ENCODE measurements around the gene CNNM2.

Gene CNNM2

DNA sequence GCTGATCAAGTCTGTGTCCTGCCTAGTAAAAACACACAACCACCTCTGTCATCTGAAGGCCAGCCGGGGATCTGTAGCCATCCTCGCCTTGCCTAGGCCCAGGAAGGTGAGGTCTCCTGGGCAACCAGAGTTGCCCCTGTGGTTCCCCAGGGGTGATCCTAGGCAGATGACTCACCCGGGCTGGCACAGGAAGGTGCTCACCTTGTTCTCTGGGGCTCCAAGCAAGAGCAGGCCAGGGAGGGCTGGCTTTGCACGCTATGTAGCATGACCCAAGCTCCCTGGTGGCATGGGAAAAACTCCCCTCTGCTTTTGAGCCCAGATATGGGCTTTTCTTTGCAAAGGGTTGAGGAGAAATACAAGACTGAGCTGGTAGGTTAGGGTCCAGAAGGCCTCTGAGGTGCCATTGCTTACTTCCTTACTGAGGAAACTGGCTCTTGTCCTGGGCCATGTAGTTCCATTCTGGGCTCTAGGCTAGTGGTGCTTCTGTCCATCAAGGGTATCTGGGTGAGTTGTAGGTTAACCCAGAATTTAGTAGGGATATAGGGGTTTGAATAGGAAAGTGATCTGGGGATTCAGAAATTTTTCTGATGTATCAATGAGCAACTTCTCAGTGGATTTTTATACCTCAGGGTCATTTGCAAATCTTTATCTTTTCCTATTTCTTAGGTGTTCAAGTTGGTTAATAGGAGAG is 162.9 kb downstream of the CNNM2 start:
- DNase-seq, result no peak
- in situ Hi-C loops (cut with HindIII; ENCODE audit: low pct_ligation_motif_present, low pct_unique_long_range_greater_than_20kb, low sequenced_read_pairs), result no loop called here

DNA sequence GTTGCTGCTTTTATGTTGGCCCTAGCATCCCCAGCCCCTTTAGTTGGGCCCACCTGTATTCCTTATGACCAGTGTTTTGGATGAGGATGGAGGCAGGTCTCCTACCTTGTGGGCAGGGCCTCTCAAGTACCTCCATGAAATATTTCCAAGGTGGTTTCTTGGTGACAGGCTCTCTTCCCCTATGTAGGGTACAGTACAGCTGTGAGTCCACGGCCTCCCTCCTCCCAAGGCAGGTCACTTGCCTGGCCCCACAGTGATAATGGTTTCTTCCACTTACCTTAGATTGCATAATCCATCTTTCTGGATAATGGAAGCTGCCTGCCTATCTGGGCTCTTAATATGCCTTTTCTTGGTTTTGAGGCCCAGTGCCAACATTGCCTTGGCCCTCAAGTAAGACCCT is 164.6 kb downstream of the CNNM2 start:
- DNase-seq, result no peak
- in situ Hi-C loops (cut with HindIII; ENCODE audit: low pct_ligation_motif_present, low pct_unique_long_range_greater_than_20kb, low sequenced_read_pairs), result no loop called here

DNA sequence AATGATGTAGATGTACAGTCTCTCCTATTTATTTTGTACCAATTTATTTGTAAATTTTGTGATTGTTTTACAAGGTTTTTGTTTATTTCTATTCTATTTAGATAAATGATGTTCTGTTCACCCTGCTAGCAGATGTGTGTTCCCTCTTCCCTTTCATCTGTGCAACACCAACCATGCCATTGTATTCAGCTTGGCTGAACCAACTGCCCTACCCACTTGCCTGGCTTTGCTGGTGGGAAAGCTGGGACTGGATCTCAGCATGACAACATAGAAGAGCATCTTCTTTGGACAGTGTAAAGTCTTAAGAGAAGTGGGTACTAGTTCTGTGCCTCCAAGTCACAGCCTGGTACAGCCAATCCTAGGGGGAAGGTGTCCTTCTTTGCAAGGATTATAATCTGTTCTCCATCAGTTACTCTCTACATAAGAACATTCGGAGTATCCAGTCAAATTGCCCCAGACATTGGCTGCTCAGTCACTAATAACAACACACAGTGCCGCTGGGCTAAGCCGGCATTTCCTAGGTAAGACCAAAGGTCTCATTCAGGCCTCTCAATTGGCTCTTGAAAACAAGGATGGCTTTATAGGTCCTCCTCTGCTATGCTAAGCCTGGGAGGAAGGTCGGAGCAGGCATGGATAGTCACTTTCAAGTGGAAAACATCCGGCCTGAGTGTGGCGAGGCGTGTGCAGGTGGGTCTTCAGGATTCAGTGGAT is 165.3 kb downstream of the CNNM2 start:
- in situ Hi-C loops (cut with HindIII; ENCODE audit: low pct_ligation_motif_present, low pct_unique_long_range_greater_than_20kb, low sequenced_read_pairs), result no loop called here
- DNase-seq, result no peak

DNA sequence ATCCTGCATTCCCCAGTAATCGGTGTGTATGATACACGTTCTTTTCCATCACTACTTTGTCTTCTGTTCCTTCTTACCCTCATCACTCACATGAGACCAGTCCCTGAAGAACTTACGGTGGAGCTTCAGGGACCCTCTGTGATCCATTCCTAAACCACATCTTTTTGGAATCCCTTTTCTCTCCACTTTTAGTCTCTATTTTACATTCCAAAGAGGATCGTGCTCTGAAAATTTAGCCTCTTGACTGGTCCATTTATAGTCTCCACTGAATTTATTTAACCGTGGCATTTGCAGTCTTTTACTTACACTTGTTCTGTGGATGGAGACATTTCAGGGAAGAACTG is 165.9 kb downstream of the CNNM2 start:
- DNase-seq, result no peak
- in situ Hi-C loops (cut with HindIII; ENCODE audit: low pct_ligation_motif_present, low pct_unique_long_range_greater_than_20kb, low sequenced_read_pairs), result no loop called here

DNA sequence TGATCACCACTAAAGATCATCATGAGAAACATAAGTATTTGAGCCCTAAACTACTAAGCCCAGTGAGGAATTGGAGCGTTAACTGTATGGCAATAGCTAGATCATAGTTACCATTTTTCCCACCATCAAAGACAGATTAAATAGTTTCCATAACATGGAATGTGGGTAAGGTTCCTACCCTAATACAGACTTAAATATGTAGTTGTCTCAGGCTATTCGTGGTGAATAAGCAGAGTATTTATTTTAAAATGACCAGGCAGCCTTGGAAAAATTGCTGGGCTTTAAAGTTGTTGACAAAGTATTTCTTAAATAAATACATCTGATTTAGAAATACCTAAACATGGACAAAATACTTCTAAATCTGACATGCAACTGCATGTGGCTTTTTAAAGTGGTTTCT is 168.2 kb downstream of the CNNM2 start:
- in situ Hi-C loops (cut with HindIII; ENCODE audit: low pct_ligation_motif_present, low pct_unique_long_range_greater_than_20kb, low sequenced_read_pairs), result no loop called here
- DNase-seq, result no peak

DNA sequence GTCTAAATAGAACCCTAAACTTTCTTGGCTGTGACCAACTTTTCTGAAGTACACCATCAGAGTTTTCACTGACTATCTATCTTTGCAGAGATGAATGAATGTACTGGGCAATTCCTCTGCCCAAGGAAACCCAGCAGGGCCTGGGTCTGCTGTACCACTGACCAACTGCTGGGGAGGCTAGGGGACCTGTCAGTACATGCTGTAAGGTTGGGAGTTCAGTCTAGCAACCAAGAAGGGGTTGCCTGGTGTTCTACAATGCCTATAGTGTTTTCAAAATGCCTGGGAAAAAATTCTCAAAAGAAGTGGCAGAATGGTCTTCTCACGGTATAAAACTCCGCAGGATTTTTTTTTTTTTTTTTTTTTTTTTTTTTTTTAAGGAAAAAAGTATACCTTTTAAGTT is 168.7 kb downstream of the CNNM2 start:
- in situ Hi-C loops (cut with HindIII; ENCODE audit: low pct_ligation_motif_present, low pct_unique_long_range_greater_than_20kb, low sequenced_read_pairs), result no loop called here
- DNase-seq, result no peak

DNA sequence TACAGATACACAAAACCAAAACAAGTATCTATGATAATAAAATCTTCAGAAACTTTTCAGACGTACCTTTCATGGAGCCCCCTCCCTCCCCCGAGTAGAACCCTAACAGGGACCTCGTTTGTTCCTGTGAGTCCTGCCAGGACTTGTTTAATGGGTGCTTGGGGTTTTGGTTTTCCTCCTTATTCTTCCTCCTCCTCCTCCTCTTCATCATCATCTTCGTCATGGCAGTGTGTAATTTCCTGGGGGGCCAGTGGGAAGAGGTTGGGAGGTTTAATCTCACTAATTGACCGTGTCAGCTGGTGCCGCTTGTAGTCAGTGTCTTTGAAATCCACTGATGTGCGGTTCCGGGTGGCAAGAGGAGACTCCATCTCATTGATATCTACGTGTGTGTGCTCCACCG is 171.4 kb downstream of the CNNM2 start:
- DNase-seq, result no peak
- in situ Hi-C loops (cut with HindIII; ENCODE audit: low pct_ligation_motif_present, low pct_unique_long_range_greater_than_20kb, low sequenced_read_pairs), result no loop called here

DNA sequence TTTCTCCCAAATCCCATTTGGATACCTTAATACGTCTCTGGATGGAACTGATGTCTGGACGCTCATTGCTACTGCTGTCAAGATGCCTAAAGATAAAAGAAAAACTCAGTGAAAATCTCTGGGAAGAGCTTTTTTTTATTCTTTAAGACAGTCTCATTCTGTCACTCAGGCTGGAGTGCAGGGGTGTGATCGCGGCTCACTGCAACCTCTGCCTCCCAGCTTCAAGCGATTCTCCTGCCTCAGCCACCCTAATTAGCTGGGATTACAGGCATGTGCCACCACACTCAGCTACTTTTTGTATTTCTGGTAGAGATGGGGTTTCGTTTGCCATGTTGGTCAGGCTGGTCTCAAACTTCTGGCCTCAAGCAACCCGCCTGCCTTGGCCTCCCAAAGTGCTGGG is 172.8 kb downstream of the CNNM2 start:
- in situ Hi-C loops (cut with HindIII; ENCODE audit: low pct_ligation_motif_present, low pct_unique_long_range_greater_than_20kb, low sequenced_read_pairs), result no loop called here

DNA sequence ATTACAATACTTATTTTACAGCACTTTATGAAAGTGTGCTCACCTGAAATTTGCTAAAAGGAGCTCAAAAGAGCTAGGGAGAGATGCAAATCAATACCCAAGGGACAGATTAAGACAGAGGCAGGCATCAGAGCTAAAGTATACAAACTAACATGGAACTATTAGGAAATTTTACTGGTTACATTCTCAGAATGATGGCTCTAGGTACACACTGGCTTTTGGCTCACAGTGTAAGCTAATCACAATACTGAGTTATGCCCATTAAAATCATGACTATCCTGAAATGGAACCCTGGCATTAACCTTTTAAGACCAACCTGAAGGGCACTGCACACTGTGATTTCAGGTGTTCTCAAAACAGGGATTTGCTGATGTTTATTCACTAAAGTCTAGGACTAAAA is 176.9 kb downstream of the CNNM2 start:
- in situ Hi-C loops (cut with HindIII; ENCODE audit: low pct_ligation_motif_present, low pct_unique_long_range_greater_than_20kb, low sequenced_read_pairs), result no loop called here
- DNase-seq, result no peak

More for the DNA sequence above, 172.8 kb downstream of the CNNM2 start:
- no peak for DNase-seq

DNA sequence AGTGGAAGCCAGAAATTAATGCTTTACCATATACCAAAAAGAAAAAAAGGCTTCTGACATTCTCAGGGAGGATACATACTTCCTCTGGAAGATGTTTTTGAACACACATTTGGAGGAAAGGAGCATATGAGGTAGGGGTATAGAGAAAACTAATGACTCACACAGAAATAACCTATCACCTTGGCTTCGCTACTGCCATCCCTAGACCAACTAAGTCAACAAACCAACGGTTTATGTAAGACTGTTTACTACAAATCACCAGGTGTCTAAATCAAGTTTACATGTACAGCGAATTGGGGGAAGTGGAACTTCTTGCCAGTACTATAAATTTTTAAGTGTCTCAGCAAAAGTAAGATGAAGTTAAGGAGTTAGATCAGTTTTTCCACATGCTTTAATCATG is 178.0 kb downstream of the CNNM2 start:
- DNase-seq, result no peak
- in situ Hi-C loops (cut with HindIII; ENCODE audit: low pct_ligation_motif_present, low pct_unique_long_range_greater_than_20kb, low sequenced_read_pairs), result no loop called here

DNA sequence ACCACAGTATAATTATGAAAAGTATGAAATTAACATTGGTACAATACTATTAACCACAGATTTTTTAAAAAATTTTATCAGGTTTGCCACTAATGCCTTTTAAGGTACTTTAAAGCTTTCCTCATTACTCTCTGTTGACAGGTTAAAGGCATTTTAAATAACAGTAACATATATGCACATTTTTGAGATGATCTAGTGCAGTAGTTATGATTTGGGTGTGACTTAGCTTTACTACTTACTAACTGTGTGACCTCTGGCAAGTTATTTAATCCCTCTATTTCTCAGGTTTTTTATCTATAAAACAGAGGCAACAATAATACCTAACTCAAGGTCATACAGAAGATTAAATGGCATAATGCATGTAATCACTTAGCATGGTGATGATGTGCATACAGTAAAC is 180.1 kb downstream of the CNNM2 start:
- in situ Hi-C loops (cut with HindIII; ENCODE audit: low pct_ligation_motif_present, low pct_unique_long_range_greater_than_20kb, low sequenced_read_pairs), result no loop called here
- DNase-seq, result no peak

DNA sequence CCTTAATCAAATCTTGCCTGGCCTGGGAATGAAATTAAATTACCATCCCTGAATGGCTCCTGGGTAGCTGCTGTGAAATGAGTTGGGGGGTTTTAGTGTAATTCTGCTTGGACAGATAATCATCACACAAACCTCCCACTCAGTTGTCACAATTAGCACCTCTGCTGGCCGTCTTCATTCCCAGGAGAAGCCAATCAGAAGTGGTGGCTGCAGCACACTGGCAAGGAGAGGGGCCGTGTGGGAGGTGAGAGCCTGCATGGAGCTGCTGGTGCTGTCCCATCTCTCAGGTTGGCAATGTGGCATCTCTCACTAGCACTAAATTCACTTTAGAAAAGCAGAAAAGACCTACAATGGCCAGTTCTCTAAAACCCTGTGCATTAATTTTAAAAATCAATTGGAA is 182.5 kb downstream of the CNNM2 start:
- in situ Hi-C loops (cut with HindIII; ENCODE audit: low pct_ligation_motif_present, low pct_unique_long_range_greater_than_20kb, low sequenced_read_pairs), result no loop called here
- DNase-seq, result no peak

DNA sequence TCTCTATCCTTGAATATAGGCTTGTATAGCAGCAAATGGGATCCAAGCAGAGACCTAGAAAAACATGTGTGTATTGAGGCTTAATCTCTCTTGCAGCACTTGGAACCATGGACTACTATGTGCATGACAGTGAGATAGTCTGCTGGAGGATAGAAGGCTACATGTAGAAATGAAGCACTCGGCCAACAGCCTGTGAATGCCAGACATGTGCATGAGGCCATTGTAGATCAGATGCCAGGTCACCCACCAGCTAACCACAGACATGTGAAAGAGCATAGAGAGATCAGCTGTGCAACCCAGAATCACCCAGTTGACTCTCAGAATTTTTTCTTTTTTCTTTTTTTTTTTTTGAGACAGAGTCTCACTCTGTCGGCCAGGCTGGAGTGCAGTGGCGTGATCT is 184.1 kb downstream of the CNNM2 start:
- no peak for DNase-seq
- in situ Hi-C loops (cut with HindIII; ENCODE audit: low pct_ligation_motif_present, low pct_unique_long_range_greater_than_20kb, low sequenced_read_pairs), result no loop called here

DNA sequence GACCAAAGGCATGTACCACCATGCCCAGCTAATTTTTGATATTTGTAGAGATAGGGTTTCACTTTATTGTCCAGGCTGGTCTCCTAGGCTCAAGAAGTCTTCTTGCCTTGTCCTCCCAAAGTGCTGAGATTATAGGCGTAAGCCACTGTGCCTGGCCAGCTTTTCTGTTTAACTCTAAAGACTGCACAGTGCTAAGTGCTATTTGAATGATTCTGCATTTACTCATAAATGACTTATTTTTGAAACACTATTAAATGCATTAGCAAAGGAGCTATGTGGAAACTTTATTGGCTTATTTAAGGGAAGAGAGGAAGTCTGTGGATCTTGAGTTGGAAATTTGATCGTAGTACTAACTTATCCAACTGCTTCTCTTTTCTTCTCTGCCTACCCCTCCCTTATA is 185.9 kb downstream of the CNNM2 start:
- in situ Hi-C loops (cut with HindIII; ENCODE audit: low pct_ligation_motif_present, low pct_unique_long_range_greater_than_20kb, low sequenced_read_pairs), result no loop called here
- DNase-seq, result no peak

DNA sequence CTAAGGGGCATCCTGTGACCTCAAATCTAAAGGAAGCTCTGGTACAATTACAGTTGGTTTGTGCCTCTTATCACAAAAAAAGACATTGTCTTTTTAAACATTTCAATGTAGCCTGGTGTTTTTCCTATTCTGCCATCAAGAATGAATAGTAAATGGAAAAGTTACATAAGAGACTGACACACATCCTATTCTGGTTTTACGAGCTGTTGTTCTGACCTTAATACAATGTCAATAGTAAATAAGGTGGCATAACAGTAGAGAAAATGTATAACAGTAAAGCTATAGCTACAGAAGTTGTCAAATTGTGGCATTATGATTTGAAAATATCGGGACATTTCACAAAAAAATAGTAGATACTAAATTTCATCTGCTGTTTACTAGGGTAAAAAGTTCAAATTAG is 186.6 kb downstream of the CNNM2 start:
- in situ Hi-C loops (cut with HindIII; ENCODE audit: low pct_ligation_motif_present, low pct_unique_long_range_greater_than_20kb, low sequenced_read_pairs), result no loop called here
- no peak for DNase-seq

DNA sequence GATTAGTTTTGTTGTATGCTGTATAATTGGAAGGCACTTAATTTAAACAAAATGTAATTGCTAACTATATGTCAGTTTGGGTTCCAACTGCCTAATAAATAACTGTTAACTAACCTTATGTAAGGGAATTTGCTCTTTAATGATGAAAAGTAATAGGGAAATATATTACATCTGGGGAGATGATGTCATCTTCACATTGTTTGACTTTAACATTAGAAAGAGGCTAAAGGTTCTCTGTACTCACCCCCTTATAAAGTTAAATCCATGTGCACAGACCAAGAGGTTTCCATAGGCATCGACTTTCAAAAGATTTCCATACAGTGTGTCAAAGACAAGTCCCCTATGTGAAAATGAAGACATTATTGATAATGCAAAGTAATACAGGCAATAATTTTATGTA is 187.4 kb downstream of the CNNM2 start:
- no peak for DNase-seq
- in situ Hi-C loops (cut with HindIII; ENCODE audit: low pct_ligation_motif_present, low pct_unique_long_range_greater_than_20kb, low sequenced_read_pairs), result no loop called here

DNA sequence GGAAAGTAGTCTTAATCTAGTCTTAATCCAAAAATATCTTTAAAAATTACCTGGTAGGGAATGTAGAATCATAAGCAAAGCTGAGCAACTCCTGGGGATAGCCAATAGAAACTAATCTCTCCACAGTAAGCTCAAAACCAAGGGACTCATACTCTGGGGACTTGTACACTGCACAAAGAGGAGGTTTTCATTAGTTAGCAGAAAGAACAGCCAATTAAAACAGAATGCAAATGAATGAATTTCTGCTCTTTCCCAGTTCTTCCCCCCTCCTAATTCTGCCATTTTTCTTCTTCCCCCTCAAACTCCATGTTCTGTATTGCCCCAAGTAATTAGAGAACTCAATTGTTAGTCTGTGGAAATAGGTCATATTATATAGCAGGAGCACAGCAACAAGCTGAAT is 188.4 kb downstream of the CNNM2 start:
- in situ Hi-C loops (cut with HindIII; ENCODE audit: low pct_ligation_motif_present, low pct_unique_long_range_greater_than_20kb, low sequenced_read_pairs), result no loop called here
- DNase-seq, result no peak

DNA sequence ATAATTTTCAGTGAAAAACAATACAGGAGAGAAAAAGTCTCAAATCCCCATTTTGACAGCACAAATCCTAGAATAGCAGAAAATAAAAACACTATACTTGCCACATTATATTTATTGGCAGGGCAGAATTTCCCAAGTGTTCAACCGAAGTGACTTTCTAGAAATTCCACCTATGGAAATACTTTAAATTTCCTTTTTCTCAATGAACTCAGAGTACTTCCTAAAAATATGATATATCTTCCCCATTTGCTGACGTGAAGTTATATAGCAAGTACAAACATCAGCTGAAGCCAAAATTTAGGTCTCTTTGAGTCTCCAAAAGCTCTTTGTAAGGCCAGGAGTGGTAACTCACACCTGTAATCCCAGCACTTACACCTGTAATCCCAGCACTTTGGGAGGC is 191.7 kb downstream of the CNNM2 start:
- no peak for DNase-seq
- in situ Hi-C loops (cut with HindIII; ENCODE audit: low pct_ligation_motif_present, low pct_unique_long_range_greater_than_20kb, low sequenced_read_pairs), result no loop called here

DNA sequence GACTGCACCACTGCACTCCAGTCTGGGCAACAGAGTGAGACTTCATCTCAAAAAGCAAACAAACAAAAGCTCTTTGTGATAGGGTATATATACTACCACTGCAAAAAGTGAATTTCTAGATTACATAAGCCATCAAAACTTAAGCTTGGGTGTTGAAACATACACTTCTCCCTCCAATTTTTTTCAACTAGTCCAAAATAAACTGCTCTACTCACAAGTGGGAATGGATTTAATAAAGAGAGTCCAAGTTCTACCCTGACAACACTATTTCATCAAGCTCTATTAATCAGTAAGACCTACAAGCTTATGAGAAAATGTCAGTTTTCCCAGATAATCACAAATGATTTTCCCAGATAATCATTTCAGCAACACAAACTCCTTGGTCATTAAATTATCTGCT is 192.3 kb downstream of the CNNM2 start:
- in situ Hi-C loops (cut with HindIII; ENCODE audit: low pct_ligation_motif_present, low pct_unique_long_range_greater_than_20kb, low sequenced_read_pairs), result no loop called here
- DNase-seq, result no peak

DNA sequence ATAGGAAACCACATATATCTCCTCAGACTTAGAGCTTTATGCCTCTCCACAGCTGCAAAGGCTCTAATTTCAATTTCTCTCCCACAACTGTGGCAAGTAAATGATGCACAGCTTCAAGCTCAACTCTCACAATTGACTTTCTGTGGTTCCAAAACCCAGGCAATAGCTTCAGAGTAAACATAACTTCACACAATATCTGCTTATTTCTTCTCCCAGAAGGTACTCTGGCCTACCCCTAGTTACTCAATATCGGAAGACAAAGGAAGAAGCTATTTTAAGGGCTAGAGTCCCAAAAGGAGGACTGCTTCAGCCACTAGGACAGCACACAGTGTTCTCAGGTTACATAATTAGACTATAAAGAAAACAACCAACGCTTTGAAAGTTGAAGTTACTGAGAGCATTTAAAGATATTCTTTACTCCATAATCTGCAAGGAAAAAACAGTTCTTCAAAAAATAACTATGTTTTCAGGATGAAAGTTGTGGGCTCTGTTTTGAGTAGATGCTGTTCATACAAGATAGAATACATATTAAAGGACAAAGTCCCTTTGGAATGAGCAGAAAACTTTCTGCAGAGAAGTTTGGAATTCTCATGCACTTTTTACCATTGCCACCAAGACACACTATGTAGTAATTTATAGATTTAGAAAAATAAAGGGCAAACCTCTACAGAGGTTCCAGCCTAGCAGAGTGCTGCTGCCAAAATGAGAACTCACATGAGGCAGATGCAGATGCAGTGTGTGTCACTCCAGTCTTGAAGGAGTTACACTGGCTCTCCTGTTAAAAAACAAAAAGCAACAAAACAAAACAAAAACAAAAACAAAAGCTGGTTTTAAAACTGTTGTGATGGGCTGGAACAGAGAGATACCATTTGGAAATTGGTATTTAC is 193.2 kb downstream of the CNNM2 start:
- in situ Hi-C loops (cut with HindIII; ENCODE audit: low pct_ligation_motif_present, low pct_unique_long_range_greater_than_20kb, low sequenced_read_pairs), result no loop called here
- no peak for DNase-seq
